H9 (cell line): Measurements from ENCODE around the gene SPHK1. TPM values are rescaled to one million over a fixed set of nuclear protein-coding genes. Genes with fewer than 3 reads are reported as not detected.

Experiments used
- DNase-seq: peaks from one replicate; pipeline ENCODE4 v3.0.0-alpha.2; 2017
- H2AFZ ChIP-seq: one replicate; pipeline ENCODE4 v1.6.1; 2013; ENCODE audit warnings: mild to moderate bottlenecking, low read length, control low read depth, moderate library complexity
- H2AK5ac ChIP-seq: 2 replicates; pipeline ENCODE4 v1.6.1; 2013; ENCODE audit warnings: low read length, control low read depth, mixed read lengths; ENCODE audit not compliant: insufficient read length
- H2BK120ac ChIP-seq: one replicate; pipeline ENCODE4 v1.6.1; 2013; ENCODE audit warnings: low read depth, mild to moderate bottlenecking, low read length, control low read depth, inconsistent platforms; ENCODE audit not compliant: poor library complexity, severe bottlenecking
- H2BK12ac ChIP-seq: 2 replicates; pipeline ENCODE4 v1.6.1; 2013; ENCODE audit warnings: low read length, control low read depth, mixed read lengths, low read depth; ENCODE audit not compliant: insufficient read length
- H2BK15ac ChIP-seq: 2 replicates; pipeline ENCODE4 v1.6.1; 2013; ENCODE audit warnings: low read depth, low read length, control low read depth
- H2BK20ac ChIP-seq: one replicate; pipeline ENCODE4 v1.6.1; 2013; ENCODE audit warnings: low read depth, mild to moderate bottlenecking, low read length, control low read depth, inconsistent platforms; ENCODE audit not compliant: poor library complexity, severe bottlenecking
- H2BK5ac ChIP-seq: 2 replicates; pipeline ENCODE4 v1.6.1; 2013; ENCODE audit warnings: low read length, control low read depth, mixed read lengths; ENCODE audit not compliant: insufficient read length
- H3K14ac ChIP-seq: 2 replicates; pipeline ENCODE4 v1.6.1; 2013; ENCODE audit warnings: low read length, control low read depth; ENCODE audit not compliant: insufficient read depth
- H3K18ac ChIP-seq: 2 replicates; pipeline ENCODE4 v1.6.1; 2013; ENCODE audit warnings: low read depth, mild to moderate bottlenecking, mixed read lengths, low read length, control low read depth; ENCODE audit not compliant: insufficient read length
- H3K23ac ChIP-seq: 2 replicates; pipeline ENCODE4 v1.6.1; 2013; ENCODE audit warnings: low read length, control low read depth, mixed read lengths, low read depth; ENCODE audit not compliant: insufficient read length
- H3K23me2 ChIP-seq: 2 replicates; pipeline ENCODE4 v1.6.1; 2013; ENCODE audit warnings: low read depth, mild to moderate bottlenecking, mixed read lengths, low read length, control low read depth; ENCODE audit not compliant: insufficient read length, poor library complexity, severe bottlenecking
- H3K27ac ChIP-seq: 2 replicates; pipeline ENCODE4 v1.5.1; 2013; ENCODE audit warnings: low read length, control low read depth, mixed read lengths, low read depth; ENCODE audit not compliant: insufficient read length
- H3K27me3 ChIP-seq: 2 replicates; pipeline ENCODE4 v1.6.1; 2013; ENCODE audit warnings: low read length, control low read depth, inconsistent platforms; ENCODE audit not compliant: insufficient read depth
- H3K4ac ChIP-seq: 2 replicates; pipeline ENCODE4 v1.6.1; 2013; ENCODE audit warnings: low read depth, mild to moderate bottlenecking, control low read depth, inconsistent platforms, low read length, moderate library complexity
- H3K4me1 ChIP-seq: 2 replicates; pipeline ENCODE4 v1.6.1; 2013; ENCODE audit warnings: low read length, control low read depth, inconsistent platforms; ENCODE audit not compliant: insufficient read depth
- H3K4me2 ChIP-seq: 2 replicates; pipeline ENCODE4 v1.6.1; 2013; ENCODE audit warnings: low read length, control low read depth, mixed read lengths; ENCODE audit not compliant: insufficient read length, insufficient read depth
- H3K56ac ChIP-seq: 2 replicates; pipeline ENCODE4 v1.6.1; 2013; ENCODE audit warnings: low read depth, mild to moderate bottlenecking, mixed read lengths, low read length, control low read depth; ENCODE audit not compliant: insufficient read length
- H3K79me1 ChIP-seq: 2 replicates; pipeline ENCODE4 v1.6.1; 2013; ENCODE audit warnings: low read depth, mild to moderate bottlenecking, moderate library complexity, low read length, control low read depth, inconsistent platforms; ENCODE audit not compliant: insufficient read depth, poor library complexity, severe bottlenecking
- H3K79me2 ChIP-seq: 2 replicates; pipeline ENCODE4 v1.6.1; 2013; ENCODE audit warnings: low read length, control low read depth, inconsistent platforms; ENCODE audit not compliant: insufficient read depth
- H3K9ac ChIP-seq: 2 replicates; pipeline ENCODE4 v1.6.1; 2013; ENCODE audit warnings: low read length, control low read depth, mixed read lengths; ENCODE audit not compliant: insufficient read length; ENCODE audit errors: extremely low read depth
- H3K9me3 ChIP-seq: one replicate; pipeline ENCODE4 v1.6.1; 2013; ENCODE audit warnings: low read depth, low read length, inconsistent platforms; ENCODE audit not compliant: control insufficient read depth
- H3T11ph ChIP-seq: one replicate; pipeline ENCODE4 v1.6.1; 2013; ENCODE audit warnings: mild to moderate bottlenecking, low read length, control low read depth, inconsistent platforms
- H4K20me1 ChIP-seq: one replicate; pipeline ENCODE4 v1.6.1; 2013; ENCODE audit not compliant: control insufficient read depth, insufficient read length, insufficient read depth
- H4K5ac ChIP-seq: 2 replicates; pipeline ENCODE4 v1.6.1; 2013; ENCODE audit warnings: low read depth, mild to moderate bottlenecking, mixed read lengths, low read length, control low read depth; ENCODE audit not compliant: insufficient read length
- H4K8ac ChIP-seq: replicated peaks from 2 replicates; pipeline ENCODE4 v1.6.1; 2013; ENCODE audit warnings: low read length, control low read depth, mixed read lengths, low read depth; ENCODE audit not compliant: insufficient read length
- H4K91ac ChIP-seq: 2 replicates; pipeline ENCODE4 v1.6.1; 2013; ENCODE audit warnings: low read depth, mild to moderate bottlenecking, moderate library complexity, mixed read lengths, low read length, control low read depth; ENCODE audit not compliant: insufficient read length
- H3K27ac Mint-ChIP-seq, 3 experiments: 2 replicates in 2 of 3; 3 replicates in 1 of 3; pipeline ENCODE4 v1.8.0; 2020 to 2021; ENCODE audit warnings: mixed read lengths in 3 of 3, mild to moderate bottlenecking in 1 of 3, moderate library complexity in 1 of 3
- H3K27me3 Mint-ChIP-seq: 2 replicates; pipeline ENCODE4 v1.8.0; 2021; ENCODE audit warnings: low read depth, mild to moderate bottlenecking, moderate library complexity, mixed read lengths
- H3K36me3 Mint-ChIP-seq, 3 experiments: 2 replicates in 2 of 3; 3 replicates in 1 of 3; pipeline ENCODE4 v1.8.0; 2020 to 2021; ENCODE audit warnings: low read depth in 3 of 3, mixed read lengths in 3 of 3; ENCODE audit not compliant: insufficient read depth in 1 of 3
- H3K4me1 Mint-ChIP-seq, 2 experiments: 2 replicates each; pipeline ENCODE4 v1.8.0; 2020; ENCODE audit warnings: mixed read lengths in 2 of 2
- H3K4me3 Mint-ChIP-seq, 2 experiments: 2 replicates in 1 of 2; 3 replicates in 1 of 2; pipeline ENCODE4 v1.8.0; 2020 to 2021; ENCODE audit warnings: mild to moderate bottlenecking in 2 of 2, mixed read lengths in 2 of 2, moderate library complexity in 1 of 2
- H3K9me3 Mint-ChIP-seq, 2 experiments: 2 replicates in 1 of 2; 3 replicates in 1 of 2; pipeline ENCODE4 v1.8.0; 2020; ENCODE audit warnings: mild to moderate bottlenecking in 2 of 2, mixed read lengths in 2 of 2, moderate library complexity in 1 of 2
- WGBS: extraction: QIAGEN DNeasy Blood & Tissue Kit; methylation state at CpG from one replicate; pipeline ENCODE4 v1.1.7; 2013; ENCODE audit warnings: missing lambda C conversion rate, low lambda C conversion rate, mixed read lengths; ENCODE audit not compliant: insufficient read length; ENCODE audit errors: extremely low coverage; 5-methylcytosine and 5-hydroxymethylcytosine counted together
- total RNA-seq: library from RNA; stranded (reverse); gene quantifications from 2 replicates; pipeline ENCODE4 v1.2.1, GENCODE V29; 2021
- TF ChIP-seq, protein P1 (sequence below): fragments of 200-600 bp; sonication (generic); conservative IDR thresholded peaks from 3 replicates; pipeline ENCODE4 v1.8.0; 2021; ENCODE audit warnings: antibody characterized with exemption, mild to moderate bottlenecking

SPHK1 gene
- total RNA-seq, 1 experiment from 2014 or later = 1.4 TPM

DNA sequence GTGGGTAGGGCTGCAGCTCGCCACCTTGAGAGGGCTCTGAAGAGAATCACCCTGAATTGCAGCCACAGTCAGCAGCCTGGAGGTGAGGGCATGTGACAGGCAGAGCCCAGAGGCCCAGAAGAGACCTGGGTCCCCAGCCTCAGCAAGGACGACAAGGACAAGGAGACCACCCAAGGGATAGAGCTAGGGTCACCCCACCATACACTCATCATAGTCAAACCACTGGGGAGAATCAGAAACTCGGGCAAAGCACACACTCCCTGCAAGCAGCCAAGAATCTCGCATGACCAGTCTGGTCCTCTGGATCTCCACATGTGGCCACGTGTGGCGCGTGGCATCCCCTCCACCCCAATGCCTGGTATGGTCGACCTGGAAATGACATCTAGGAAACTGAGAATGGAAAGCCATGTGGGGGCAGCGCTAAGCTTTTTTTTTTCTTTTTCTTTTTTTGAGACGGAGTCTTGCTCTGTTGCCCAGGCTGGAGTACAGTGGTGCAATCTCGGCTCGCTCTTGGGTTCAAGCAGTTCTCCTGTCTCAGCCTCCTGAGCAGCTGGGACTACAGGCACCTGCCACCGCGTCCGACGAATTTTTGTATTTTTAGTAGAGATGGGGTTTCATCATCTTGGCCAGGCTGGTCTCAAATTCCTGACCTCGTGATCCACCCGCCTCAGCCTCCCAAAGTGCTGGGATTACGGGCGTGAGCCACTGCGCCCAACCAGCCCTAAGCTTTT is 4.6 kb upstream of the SPHK1 start:
- Mint-ChIP-seq H3K27ac (peak overlapping the region in 1 of 3 experiments; percentile 9; a peak in 1 of 7 replicates), H3K4me3 (no peak overlapping the region), H3K4me1 (peaks cover 13 to 20% of the 10 kb centered on the region in 2 experiments), H3K27me3 (peaks cover 47% of the 10 kb centered on the region), H3K9me3 (no peaks in the 10 kb centered on the region; a peak in 2 of 5 replicates), H3K36me3 (no peaks in the 10 kb centered on the region; a peak in 1 of 7 replicates)
- Histone ChIP-seq H4K20me1 (no peaks in the 10 kb centered on the region), H2BK5ac (no peak overlapping the region), H2BK120ac (no peak overlapping the region), H3K18ac (no peak overlapping the region), H3K27ac (no peak overlapping the region), H3K4me1 (0 out of 2 replicates have a peak, but pooled peaks cover 2% of the 10 kb centered on the region), H3K9me3 (no peaks in the 10 kb centered on the region), H3K56ac (no peak overlapping the region), H3K9ac (no peak overlapping the region), H3K23ac (no peak overlapping the region), H4K8ac (no peak overlapping the region), H3K27me3 (peaks cover 8% of the 10 kb centered on the region; the same call in 1 of the 2 replicates), H3K4ac (no peak overlapping the region), H3K79me1 (no peaks in the 10 kb centered on the region), H2BK20ac (no peak overlapping the region), H3K14ac (no peak overlapping the region), H3K4me2 (no peak overlapping the region), H4K5ac (no peak overlapping the region), H2AK5ac (no peak overlapping the region), H2BK12ac (no peak overlapping the region), H3K23me2 (peaks cover 17% of the 10 kb centered on the region), H4K91ac (no peak overlapping the region), H2AFZ (no peak overlapping the region), H3T11ph (no peak overlapping the region), H2BK15ac (no peak overlapping the region), H3K79me2 (no peaks in the 10 kb centered on the region)
- WGBS = no CpG with 5 or more reads among the region's 21 CpGs
- TF ChIP-seq, protein P1, sequence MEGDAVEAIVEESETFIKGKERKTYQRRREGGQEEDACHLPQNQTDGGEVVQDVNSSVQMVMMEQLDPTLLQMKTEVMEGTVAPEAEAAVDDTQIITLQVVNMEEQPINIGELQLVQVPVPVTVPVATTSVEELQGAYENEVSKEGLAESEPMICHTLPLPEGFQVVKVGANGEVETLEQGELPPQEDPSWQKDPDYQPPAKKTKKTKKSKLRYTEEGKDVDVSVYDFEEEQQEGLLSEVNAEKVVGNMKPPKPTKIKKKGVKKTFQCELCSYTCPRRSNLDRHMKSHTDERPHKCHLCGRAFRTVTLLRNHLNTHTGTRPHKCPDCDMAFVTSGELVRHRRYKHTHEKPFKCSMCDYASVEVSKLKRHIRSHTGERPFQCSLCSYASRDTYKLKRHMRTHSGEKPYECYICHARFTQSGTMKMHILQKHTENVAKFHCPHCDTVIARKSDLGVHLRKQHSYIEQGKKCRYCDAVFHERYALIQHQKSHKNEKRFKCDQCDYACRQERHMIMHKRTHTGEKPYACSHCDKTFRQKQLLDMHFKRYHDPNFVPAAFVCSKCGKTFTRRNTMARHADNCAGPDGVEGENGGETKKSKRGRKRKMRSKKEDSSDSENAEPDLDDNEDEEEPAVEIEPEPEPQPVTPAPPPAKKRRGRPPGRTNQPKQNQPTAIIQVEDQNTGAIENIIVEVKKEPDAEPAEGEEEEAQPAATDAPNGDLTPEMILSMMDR = no peak
- no peak for DNase-seq
